ENCODE data around the gene TEX13D.

GRCh38 chrX:124373348-124373747, 40.9 kb downstream of the TEX13D start:
- TF ChIP-seq CTCF (IDR thresholded peaks at IDR 0.05; ENCODE audit: borderline replicate concordance, extremely low read depth, low read length, poor library complexity, severe bottlenecking) (no peak), EZH2 (IDR thresholded peaks at IDR 0.05; ENCODE audit: borderline replicate concordance, low read depth, low read length, severe bottlenecking) (no peak)

Data from DND-41 (cell line).